Measurements from ENCODE around the gene EEIG2.

- no peak for TF ChIP-seq CTCF (IDR thresholded peaks at IDR 0.05 in 4 of 5, conservative IDR thresholded peaks at IDR 0.05 in 1 of 5)
- TF ChIP-seq POLR2A (IDR thresholded peaks at IDR 0.05), result no peak
Observed at GRCh38 chr1:108605633-108606032, 45.7 kb downstream of the EEIG2 start.
